K562 treated with DMSO at 1 percent for 24 hours (cell line): Measurements from ENCODE around the gene LMF2. TPM values are rescaled to one million over a fixed set of nuclear protein-coding genes. Genes with fewer than 3 reads are reported as not detected.

Experiments
- total RNA-seq: library from RNA; unstranded; fragments of 300-600 nt; gene quantifications from 2 replicates; pipeline ENCODE4 v1.2.3, GENCODE V29; 2022; ENCODE audit warnings: low read depth; ENCODE audit not compliant: insufficient read depth

LMF2 gene, protein sequence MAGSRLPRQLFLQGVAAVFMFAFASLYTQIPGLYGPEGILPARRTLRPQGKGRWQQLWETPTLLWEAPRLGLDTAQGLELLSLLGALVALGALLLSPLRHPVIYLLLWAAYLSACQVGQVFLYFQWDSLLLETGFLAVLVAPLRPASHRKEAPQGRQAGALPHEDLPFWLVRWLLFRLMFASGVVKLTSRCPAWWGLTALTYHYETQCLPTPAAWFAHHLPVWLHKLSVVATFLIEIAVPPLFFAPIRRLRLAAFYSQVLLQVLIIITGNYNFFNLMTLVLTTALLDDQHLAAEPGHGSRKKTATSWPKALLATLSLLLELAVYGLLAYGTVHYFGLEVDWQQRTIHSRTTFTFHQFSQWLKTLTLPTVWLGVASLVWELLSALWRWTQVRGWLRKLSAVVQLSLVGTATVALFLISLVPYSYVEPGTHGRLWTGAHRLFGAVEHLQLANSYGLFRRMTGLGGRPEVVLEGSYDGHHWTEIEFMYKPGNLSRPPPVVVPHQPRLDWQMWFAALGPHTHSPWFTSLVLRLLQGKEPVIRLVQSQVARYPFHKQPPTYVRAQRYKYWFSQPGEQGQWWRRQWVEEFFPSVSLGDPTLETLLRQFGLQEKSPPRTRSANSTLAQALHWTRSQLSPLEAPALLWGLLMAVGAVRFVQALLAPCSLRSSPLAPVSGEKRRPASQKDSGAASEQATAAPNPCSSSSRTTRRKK
- total RNA-seq: 72.9 and 74.8 TPM in 2 replicates

DNA sequence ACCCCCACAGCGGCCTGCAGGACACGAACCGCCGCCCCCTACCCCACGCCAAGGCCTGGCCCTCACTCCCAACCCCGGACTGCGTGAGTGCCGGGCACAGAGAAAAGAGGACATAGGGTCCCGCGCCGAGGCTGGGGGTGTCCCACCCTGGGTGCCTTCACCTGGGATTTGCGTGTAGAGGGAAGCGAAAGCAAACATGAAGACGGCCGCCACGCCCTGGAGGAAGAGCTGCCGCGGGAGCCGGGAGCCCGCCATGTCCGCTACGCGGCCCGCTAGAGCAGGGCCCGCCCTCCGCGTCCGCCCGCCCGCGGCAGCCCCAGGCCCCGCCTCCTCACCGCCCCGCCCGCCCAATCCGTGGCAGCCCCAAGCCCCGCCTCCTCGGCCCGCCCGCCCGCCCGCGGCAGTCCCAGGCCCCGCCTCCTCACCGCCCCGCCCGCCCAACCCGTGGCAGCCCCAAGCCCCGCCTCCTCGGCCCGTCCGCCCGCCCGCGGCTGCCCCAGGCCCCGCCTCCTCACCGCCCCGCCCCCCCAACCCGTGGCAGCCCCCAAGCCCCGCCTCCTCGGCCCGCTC, at the start of gene LMF2:
Gene LMF2, minus strand, starts transcription at position 282 of the 570 bp plus-strand sequence. Its CDS starts 27 bp downstream, at position 255.

DNA sequence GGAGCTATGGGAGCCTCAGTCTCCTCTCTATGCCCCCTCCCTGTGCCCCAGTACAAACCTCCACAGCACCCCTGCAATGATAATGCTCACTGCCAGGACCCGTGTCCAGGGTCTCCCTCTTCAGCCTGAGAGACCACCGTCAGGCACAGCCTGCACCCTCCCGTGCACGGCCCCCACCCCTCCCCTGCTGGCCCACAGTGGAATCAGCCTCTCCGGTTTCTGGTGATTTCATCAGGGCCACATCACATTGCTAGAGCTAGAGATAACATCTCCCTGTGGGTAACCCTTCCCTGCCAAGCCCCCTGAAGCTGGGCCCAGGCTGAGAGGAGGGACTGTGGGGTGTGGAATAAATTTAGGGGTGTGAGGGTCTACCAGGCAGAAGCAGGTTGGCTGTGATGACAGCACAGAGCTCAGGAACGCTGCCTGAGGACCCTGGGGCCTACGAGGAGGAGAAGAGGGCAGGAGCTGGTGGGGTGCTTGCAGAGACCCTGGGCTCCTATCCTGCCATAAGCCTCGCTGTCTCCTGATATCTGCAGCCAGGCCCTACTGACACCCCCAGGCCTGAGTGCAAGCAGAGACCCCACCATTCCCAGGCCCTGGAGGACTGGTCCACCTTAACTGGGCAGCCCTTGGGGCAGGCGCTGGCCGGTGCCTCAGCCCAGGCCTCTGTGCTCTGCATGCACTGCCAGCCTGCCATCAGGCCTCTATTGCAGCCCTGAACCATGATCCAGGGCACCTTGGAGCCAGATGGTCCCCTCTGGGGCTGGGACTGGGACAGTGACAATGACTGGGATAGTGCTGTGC, 38.2 kb upstream of the LMF2 start, which contains the start of gene KLHDC7B:
Gene KLHDC7B, plus strand, starts transcription at position 378 of the 804 bp plus-strand sequence. Its CDS starts 345 bp downstream, at position 723.

DNA sequence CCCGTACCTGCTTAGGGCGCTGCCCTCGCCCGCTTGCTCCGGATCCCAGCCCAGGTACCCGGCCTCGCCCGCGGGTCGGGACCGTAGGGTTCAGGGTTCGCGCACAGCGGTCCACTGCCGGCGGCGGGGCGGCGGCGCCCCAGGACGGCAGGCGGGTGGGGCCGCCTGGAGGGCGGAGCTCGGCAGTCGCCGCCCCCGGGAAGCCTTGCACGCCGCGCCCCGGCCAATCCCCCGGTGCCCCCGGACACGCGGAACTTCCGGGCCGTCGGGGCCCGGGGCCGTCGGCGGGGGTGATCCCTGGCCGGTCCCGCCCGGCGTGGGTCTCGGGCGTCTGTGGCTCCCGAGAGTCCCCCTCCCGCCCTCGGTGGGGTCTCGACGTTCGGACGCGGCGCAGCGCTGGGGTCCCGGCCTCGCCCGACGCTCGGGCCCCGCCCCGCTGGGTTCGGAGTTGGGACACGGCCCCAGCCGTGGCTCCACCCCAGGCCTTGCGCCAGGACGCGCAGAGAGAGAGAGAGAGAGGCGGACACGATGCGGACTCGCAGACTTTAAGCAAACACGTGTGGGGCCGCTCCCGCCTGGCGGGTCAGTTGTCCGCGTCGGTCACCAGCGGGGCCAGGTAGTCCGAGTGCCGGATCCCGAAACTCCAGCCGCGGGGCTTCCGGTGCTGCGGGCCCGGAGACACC, 22.5 kb upstream of the LMF2 start, which contains the start of gene TYMP:
Gene TYMP, minus strand, starts transcription at position 116 of the 683 bp plus-strand sequence. CDS start 303 bp downstream, outside the sequence.

DNA sequence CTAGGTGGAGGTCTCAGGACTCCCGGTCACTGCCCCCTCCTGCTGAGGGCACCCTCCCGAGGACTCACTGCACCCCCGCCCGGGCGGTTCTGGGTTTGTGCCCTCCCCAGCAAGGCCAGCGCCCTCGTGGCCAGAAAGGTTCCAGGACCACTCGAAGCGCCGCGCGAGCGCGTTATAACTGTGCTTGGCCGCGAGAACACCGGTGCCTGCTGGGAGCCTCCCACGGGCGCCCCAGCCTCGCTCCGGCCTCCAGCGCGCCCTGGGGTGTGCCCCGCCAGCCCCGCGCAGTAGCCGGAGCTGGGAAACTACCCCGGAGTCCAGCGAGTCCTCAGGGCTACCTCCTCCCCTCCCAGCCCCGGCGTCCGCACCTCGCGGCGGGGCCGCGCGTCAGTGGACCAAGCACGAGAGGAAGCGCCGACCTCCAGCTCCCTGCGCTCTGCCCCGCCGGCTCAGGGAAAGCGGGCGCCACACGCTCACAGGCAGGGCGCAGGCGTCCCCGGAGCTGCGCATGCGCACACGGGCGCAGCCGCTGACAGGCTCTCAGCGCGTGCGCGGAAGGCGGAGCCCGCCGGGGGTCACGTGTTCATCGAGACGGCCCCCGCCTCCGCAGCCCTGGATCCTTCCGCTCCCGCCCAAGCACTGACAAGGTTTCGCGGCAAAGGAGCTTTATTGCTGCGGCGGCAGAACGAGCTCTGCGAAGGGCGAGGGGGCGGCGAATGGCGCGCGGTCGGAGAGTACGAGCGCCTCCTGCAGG, 17.8 kb upstream of the LMF2 start, which contains the start of gene SCO2:
Gene SCO2, minus strand, starts transcription at position 495 of the 754 bp plus-strand sequence. CDS start 1,187 bp downstream, outside the sequence.

DNA sequence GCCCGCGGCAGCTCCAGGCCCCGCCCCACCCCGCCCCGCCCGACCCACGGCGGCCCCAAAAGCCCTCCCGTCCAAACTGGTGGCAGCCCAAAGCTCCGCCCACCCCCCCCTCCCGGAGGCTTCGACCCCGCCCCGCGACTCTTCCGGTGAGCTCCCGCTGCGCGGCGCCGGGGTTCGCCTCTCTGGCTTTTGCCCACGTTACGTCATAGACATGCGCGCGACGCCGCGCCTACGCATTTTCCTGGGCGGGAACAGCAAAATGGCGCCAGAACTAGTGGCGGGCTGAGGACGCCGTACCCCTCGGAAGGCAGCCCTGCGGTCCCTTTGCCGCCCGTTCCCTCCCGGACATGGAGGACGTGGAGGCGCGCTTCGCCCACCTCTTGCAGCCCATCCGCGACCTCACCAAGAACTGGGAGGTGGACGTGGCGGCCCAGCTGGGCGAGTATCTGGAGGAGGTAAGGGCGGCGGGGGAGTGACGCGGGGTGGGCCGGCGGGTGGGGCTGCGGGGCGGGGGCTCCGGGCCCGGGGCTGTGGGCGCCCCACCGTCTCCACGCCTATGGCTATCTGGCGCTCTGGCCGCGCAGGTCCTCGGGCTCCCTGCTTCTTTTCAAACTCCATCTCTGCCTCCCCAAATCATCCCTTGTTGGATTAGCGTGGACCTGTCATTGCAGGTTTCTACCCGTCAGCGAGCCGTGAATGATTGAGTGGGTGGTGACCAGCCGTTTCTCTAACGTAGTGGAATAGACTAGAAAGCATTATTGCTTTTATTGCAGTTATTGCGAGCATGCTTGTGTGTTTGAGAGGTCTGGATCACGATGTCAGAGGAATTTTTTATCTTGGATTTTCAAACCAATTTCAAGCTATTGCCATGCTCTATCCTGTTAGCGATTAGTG, 736 bp upstream of the LMF2 start, which contains the start of gene NCAPH2:
Gene NCAPH2, plus strand, starts transcription at position 234 of the 894 bp plus-strand sequence. Its CDS starts 114 bp downstream, at position 348.

DNA sequence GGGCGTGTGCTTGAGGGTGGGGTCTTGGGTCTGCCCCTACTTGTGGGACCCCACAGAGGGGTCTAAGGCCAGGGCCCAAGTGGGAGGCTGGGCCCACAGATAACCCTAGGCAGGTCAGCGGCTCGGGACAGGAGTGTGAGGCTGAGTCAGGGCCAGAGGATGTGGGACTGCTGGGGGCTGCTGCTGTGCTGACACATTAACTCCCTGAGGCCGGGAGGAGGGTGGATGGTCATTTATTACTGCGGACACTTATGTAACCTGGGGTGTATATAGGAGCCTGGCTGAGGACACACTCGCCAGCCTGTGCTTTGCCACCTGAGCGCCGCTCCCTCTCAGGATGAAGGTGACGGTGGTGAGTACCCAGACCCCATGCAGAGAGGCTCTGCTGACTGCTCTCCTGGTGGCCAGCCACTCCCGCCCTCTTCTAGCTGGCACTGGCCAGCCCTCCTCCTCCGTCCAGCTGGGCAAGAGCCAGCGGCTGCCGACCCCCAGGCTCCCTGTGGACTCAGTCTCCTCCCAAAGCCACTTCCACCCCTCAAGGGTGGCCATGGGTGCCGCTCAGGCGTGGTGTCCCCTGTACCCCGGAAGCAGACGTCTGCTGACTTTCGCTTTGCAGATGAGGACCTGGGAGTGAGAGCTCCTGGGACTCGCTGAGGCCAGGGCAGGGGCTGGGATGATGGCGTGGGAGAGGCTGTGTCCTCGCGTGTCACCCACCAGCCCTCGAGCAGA, 20.8 kb downstream of the LMF2 start, which contains the start of gene MIOX:
Gene MIOX, plus strand, starts transcription at position 299 of the 729 bp plus-strand sequence. Its CDS starts 39 bp downstream, at position 338.

DNA sequence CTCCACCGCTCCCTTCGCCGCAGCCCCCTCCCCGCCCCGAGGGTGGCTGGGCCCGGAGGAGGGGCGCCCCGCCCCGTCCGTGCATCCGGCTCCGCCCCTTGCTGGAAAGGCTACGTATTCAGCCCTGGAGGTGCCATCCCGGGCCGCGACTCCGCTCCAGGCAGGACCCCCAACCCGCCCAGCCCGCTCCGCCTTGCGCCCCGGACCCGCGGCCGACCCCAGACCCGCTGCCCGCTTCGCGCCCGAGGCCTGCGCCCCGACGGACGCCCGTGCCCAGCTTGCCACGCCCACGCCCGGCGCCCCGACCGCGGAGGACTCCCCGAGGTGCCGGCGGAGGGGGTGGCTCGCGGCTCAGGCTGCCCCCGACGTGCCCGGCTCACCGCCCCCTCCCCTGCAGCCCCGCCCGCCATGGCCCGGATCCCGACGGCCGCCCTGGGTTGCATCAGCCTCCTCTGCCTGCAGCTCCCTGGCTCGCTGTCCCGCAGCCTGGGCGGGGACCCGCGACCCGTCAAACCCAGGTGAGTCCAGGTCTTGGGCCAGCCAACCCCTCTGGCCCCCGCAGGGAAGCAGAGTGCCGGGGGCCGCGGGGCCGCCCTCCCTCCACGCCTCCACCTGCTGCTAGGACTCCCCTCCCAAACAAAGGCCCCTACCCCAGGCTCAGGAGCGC, 25.9 kb downstream of the LMF2 start, which contains the start of gene ADM2:
Gene ADM2, plus strand, starts transcription at position 104 of the 667 bp plus-strand sequence. Its CDS starts 305 bp downstream, at position 409.

DNA sequence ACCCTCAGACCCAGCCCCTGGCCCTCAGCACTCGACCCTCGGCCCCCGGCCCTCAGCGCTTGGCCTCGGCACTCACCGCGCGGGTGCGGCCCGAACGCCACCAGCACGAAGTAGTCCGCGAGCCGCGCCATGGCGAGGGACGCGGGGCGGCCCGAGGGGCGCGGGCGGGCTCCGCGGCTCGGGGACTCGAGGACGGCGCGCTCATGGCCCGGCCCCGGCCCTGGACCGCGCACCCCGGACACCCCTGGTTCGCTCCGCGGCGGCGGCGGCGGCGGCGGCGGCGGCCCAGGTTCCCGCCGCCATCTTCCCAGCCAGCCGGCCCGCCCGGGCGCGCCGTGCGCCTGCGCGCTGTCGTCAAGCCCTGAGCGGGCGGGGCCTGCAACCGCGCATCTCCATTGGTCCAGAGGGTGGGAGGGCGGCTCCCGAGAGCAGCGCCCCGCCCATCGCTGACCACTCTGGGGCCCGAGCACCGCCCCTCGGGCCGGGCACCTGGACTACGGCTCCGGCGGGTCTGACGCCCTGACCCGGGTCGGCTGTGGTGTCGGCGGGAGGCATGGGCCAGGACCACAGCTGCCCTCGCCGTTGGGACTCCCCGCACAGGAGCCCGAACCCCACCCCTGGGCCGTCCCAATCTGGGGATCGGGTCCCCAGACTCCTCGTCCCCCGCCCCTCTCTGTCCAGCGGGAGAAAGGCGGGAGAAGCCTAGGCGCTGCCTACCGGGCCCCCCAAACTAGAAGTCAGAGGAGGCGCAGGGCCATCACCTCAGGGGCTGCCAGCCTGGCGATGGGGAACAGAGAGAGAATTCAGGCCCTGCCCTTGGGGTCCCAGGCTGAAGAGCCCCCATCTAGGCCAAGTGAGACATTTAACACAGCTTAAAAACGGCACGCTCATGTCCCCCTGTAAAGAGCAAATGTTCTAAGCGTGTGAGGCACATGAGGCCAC, 32.5 kb downstream of the LMF2 start, which contains the start of gene SBF1:
Gene SBF1, minus strand, starts transcription at position 326 of the 942 bp plus-strand sequence. Its CDS starts 195 bp downstream, at position 131.

Other genes with a start within 250 kb of the LMF2 start
- gene MAPK12, start 246.0 kb downstream of the LMF2 start, total RNA-seq: 26.2 and 28.0 TPM in 2 replicates
- 7.6 and 10.1 TPM in 2 replicates for gene MAPK11, start 237.3 kb downstream of the LMF2 start, total RNA-seq
- gene PLXNB2, start 200.1 kb downstream of the LMF2 start, total RNA-seq: 34.9 and 38.8 TPM in 2 replicates
- gene DENND6B, start 180.7 kb downstream of the LMF2 start, total RNA-seq: 2.9 and 3.5 TPM in 2 replicates
- 61.9 and 66.5 TPM in 2 replicates for gene PPP6R2, start 164.4 kb downstream of the LMF2 start, total RNA-seq
- 69.1 and 76.1 TPM in 2 replicates for gene SBF1, start 32.7 kb downstream of the LMF2 start, total RNA-seq
- 12.9 and 14.0 TPM in 2 replicates for gene ADM2, start 26.2 kb downstream of the LMF2 start, total RNA-seq
- not detected in 2 replicates for gene MIOX, start 20.8 kb downstream of the LMF2 start, total RNA-seq
- gene NCAPH2, start 522 bp upstream of the LMF2 start, total RNA-seq: 67.3 and 87.7 TPM in 2 replicates
- gene SCO2, start 17.9 kb upstream of the LMF2 start, total RNA-seq: 3.4 and 6.5 TPM in 2 replicates
- gene TYMP, start 22.3 kb upstream of the LMF2 start, total RNA-seq: 2.3 and 3.7 TPM in 2 replicates
- 5.1 and 7.9 TPM in 2 replicates for gene KLHDC7B, start 38.2 kb upstream of the LMF2 start, total RNA-seq
- not detected in 2 replicates for gene SYCE3, start 55.2 kb upstream of the LMF2 start, total RNA-seq
- 6.1 and 6.2 TPM in 2 replicates for gene CPT1B, start 70.7 kb upstream of the LMF2 start, total RNA-seq
- 10.0 and 15.3 TPM in 2 replicates for gene CHKB, start 75.1 kb upstream of the LMF2 start, total RNA-seq
- 1.1 and 1.8 TPM in 2 replicates for gene MAPK8IP2, start 93.1 kb upstream of the LMF2 start, total RNA-seq
- gene ARSA, start 120.5 kb upstream of the LMF2 start, total RNA-seq: 23.1 and 29.4 TPM in 2 replicates
- gene SHANK3, start 165.1 kb upstream of the LMF2 start, total RNA-seq: 0.13 TPM in 2 replicates
- not detected in 2 replicates for gene ACR, start 230.5 kb upstream of the LMF2 start, total RNA-seq